ENCODE measurements around the gene STS.

DNA sequence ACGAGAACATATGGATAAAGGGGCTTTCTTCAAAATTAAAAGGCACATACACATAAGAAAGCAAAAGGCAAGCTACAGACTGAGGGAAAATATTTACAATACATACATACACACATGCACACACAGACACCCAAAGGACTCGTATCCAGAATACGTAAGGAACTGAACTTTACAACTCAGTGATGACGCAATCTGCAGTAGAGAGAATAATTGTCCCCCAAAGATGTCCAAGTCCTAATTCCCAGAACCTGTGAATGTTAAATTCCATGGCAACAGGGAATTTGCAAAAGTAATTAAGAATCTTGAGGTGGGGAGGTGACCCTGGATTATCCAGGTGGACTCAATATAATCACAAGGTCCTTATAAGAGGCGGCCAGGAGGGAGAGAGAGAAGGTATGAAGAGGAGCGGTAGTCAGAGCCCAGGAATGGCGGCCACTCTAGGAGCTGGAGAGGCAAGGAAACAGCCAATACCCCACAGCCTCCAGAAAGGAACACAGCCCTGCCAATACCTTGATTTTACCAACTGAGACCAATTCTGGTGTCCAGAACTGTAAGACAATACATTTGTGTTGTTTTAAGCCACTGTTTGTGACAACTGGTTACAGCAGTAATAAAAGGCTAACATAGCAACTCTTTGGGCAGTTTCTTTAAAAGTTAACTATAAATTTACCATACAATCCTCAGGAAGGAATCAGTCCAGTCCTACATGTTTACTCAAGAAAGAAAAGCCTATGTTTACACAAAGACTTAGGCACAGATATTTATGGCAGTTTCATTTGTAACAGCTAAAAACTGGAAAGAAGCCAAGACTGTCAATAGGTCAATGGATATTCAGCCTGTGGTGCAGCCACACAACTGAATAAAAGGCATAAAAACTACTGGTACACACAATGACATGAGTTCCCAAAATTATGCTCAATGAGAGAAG lies 27.3 kb upstream of the STS start:
- no peak for TF ChIP-seq POLR2A (IDR thresholded peaks at IDR 0.05)
- TF ChIP-seq, protein P1, sequence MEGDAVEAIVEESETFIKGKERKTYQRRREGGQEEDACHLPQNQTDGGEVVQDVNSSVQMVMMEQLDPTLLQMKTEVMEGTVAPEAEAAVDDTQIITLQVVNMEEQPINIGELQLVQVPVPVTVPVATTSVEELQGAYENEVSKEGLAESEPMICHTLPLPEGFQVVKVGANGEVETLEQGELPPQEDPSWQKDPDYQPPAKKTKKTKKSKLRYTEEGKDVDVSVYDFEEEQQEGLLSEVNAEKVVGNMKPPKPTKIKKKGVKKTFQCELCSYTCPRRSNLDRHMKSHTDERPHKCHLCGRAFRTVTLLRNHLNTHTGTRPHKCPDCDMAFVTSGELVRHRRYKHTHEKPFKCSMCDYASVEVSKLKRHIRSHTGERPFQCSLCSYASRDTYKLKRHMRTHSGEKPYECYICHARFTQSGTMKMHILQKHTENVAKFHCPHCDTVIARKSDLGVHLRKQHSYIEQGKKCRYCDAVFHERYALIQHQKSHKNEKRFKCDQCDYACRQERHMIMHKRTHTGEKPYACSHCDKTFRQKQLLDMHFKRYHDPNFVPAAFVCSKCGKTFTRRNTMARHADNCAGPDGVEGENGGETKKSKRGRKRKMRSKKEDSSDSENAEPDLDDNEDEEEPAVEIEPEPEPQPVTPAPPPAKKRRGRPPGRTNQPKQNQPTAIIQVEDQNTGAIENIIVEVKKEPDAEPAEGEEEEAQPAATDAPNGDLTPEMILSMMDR (IDR thresholded peaks at IDR 0.05), result no peak

Measured in upper lobe of left lung (tissue), 4 donors.